Stimulated activated CD4-positive, alpha-beta T cell treated with anti-CD3 and anti-CD28 coated beads, TNF-alpha, amount 100 ng/mL, for 48 hours (primary cell): ENCODE measurements around the gene PPP2R3B.
"Not testable (repeated sequence)": the region's sequence is repeated elsewhere in the genome, so short reads cannot be mapped to it uniquely, and the experiment has no call there.

Experiments used
- DNase-seq, 3 donors: peaks; one replicate each; pipeline ENCODE4 v3.0.0-alpha.2; 2020; ENCODE audit warnings: low read depth in 3 of 3

Gene PPP2R3B, protein sequence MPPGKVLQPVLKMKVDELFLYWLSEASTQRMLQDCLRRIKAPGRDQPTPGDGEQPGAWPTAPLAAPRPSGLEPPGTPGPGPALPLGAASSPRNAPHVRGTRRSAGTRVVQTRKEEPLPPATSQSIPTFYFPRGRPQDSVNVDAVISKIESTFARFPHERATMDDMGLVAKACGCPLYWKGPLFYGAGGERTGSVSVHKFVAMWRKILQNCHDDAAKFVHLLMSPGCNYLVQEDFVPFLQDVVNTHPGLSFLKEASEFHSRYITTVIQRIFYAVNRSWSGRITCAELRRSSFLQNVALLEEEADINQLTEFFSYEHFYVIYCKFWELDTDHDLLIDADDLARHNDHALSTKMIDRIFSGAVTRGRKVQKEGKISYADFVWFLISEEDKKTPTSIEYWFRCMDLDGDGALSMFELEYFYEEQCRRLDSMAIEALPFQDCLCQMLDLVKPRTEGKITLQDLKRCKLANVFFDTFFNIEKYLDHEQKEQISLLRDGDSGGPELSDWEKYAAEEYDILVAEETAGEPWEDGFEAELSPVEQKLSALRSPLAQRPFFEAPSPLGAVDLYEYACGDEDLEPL

DNA sequence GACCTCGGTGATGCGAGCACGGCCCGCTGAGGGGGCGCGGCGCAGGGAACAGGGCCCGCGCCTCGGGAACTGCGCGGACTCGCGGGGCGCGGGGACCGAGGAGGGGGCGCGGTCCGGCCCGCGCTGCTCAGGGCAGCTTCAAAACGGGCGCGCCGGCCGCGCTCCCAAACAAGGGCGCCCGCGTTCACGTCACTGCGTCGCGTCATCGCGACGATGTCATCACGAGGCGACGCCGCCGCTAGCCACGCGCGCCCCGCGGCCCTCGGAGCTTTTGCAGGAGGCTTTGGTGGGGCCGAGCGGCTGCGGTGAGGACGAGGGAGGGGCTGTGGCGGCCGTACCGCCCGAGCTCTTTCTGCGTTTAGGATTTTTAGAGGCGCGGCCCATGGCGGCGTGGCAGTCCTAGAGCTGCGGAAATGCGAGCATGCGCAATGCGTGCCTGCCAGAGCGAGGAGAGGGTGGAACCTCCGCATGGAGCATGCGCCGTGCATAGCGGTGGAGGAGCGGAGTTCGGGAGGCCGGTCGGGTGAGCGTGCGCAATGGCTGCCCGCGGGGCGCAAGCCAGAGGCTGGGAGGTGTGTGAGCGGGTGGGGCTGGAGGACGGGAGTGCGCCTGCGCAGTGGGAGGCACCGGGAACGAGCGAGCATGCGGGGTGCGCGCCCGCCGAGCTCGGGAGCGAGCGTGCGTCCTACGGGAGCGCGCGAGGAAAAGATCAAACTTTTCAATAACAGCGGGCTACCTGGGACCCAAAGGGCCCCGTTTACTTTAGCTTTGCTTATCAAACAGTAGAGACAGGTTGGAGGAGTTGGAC is at the start of gene PPP2R3B:
TSS of gene PPP2R3B (minus strand) at position 140 of the 808 bp plus-strand sequence. CDS start 216 bp downstream, outside the sequence.
- DNase-seq, result peak; percentile 95 to 98 (median 96)

DNA sequence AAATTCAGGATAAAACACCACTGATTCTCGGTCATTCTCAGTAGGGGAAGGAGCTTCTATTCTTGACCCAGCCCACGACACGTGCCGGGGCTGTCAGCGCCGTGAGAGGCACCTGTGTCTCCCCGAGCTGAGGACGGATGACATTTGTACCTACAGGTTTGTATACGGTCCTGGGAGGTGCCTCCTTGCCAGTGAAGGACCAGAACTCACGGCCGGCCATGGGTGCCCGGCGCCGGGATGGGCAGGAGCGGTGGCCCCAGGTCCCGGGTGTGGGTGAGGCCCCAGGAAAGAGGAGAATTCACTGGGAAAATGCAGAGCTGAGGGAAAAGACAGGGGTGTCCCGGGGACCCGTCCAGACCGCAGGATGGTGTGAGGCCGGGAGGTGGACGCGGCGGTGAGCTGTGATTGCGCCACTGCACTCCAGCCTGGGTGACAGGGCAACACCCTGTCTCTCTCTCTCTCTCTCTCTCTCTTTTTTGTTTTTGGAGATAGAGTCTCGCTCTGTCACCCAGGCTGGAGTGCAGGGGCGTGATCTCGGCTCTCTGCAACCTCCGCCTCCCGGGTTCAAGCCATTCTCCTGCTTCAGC is 48.9 kb upstream of the PPP2R3B start:
- no peak for DNase-seq

GRCh38 chrX:434946-435345 is 48.2 kb upstream of the PPP2R3B start:
- DNase-seq, result no peak

GRCh38 chrX:433771-434170 is 47.1 kb upstream of the PPP2R3B start:
- DNase-seq, result no peak

DNA sequence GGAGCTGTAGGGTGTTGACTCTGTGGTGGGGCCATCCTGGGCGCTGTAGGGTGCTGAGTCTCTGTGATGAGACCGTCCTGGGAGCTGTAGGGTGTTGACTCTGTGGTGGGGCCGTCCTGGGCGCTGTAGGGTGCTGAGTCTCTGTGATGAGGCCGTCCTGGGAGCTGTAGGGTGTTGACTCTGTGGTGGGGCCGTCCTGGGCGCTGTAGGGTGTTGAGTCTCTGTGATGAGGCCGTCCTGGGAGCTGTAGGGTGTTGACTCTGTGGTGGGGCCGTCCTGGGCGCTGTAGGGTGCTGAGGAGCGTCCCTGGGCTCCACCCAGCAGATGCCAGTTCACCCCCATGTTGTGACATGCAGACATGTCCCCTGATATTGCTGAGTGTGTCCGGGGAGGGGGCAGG is 46.0 kb upstream of the PPP2R3B start:
- not testable (repeated sequence) for DNase-seq

GRCh38 chrX:431492-432111 is 44.9 kb upstream of the PPP2R3B start:
- DNase-seq, result no peak

DNA sequence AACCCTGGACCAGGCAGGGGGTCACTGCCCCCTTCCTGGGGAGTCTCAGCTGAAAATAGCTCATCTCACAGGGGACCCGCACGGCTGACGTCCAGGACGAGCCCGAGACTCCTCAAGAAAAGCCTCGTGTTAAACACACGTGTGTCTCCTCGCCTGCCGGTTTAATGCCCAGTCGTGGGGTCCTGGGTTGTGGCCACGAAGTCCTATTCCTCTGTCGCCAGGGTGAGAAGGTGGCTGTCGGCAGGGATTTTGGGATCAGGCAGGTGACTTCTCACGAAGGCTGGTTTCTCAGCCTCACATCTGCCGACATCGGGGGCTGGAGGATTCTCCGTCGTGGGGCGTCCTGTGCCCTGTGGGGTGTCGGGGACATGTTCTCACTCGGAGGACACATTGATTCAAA is 44.3 kb upstream of the PPP2R3B start:
- no peak for DNase-seq

DNA sequence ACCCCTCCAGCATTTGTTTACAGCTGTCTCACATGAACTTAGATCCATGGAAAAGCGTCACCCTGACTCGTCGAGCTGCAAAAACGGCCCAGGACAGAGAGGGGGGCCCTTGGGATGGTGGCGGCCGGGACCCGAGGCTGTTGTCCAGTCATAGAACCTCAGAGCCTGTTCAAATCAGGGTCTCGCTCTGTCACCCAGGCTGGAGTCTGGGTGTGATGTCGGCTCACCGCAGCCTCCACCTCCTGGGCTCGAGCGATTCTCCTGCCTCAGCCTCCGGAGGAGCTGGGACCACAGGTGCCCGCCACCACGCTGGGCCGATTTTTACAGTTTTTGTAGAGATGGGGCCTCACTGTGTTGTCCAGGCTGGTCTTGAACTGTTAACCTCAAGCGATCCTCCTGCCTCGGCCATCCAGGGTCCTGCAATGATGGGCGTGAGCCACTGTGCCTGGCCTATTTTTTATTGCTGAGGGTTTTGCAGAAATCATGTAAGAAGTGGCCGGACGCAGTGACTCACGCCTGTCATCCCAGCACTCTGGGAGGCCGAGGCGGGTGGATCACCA is 42.6 kb upstream of the PPP2R3B start:
- no peak for DNase-seq

GRCh38 chrX:427812-428725 is 41.4 kb upstream of the PPP2R3B start:
- DNase-seq, result no peak

GRCh38 chrX:426881-427280 is 40.2 kb upstream of the PPP2R3B start:
- no peak for DNase-seq

GRCh38 chrX:425056-425455 is 38.3 kb upstream of the PPP2R3B start:
- no peak for DNase-seq

- DNase-seq, result no peak
These were observed 35.1 kb upstream of the PPP2R3B start for GRCh38 chrX:421646-422391.

DNA sequence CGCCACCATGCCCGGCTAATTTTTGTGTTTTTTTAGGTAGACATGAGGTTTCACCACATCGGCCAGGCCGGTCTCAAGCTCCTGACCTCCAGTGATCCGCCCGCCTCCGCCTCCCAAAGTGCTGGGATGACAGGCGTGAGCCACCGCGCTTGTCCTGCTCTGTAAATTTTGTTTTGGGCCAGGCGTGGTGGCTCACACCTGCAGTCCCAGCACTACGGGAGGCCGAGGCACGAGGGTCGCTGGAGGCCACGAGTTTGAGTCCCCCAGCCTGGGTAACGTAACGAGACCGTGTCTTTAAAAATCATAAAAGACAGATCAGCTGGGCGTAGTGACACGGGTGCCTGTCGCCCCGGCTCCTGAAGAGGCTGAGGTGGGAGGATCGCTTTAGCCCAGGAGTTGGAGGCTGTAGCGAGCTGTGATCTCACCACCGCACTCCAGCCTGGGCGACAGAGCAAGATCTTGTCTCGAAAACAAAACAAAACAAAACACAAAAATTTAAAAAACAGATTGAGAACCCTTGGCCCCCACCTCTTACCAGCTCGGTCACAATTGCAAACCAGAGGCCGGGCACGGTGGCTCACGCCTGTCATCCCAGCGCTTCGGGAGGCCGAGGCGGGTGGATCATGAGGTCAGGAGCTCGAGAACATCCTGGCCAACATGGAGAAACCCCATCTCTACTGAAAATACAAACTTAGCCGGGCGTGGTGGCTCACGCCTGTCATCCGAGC is 34.0 kb upstream of the PPP2R3B start:
- DNase-seq, result no peak

GRCh38 chrX:418927-419729 is 32.4 kb upstream of the PPP2R3B start:
- no peak for DNase-seq

DNA sequence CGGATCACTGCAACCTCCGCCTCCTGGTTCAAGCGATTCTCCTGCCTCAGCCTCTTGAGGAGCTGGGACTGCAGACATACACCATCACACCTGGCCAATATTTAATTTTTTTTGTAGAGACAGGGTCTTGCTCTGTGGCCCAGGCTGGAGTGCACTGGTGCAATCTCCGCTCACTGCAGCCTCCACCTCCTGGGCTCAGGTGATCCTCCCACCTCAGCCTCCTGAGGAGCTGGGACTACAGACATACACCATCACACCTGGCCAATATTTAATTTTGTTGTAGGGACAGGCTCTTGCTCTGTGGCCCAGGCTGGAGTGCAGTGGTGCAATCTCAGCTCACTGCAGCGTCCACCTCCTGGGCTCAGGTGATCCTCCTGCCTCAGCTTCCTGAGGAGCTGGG is 28.8 kb upstream of the PPP2R3B start:
- DNase-seq, result not testable (repeated sequence)

- DNase-seq, result no peak
These were observed 26.9 kb upstream of the PPP2R3B start for GRCh38 chrX:413322-414201.

DNA sequence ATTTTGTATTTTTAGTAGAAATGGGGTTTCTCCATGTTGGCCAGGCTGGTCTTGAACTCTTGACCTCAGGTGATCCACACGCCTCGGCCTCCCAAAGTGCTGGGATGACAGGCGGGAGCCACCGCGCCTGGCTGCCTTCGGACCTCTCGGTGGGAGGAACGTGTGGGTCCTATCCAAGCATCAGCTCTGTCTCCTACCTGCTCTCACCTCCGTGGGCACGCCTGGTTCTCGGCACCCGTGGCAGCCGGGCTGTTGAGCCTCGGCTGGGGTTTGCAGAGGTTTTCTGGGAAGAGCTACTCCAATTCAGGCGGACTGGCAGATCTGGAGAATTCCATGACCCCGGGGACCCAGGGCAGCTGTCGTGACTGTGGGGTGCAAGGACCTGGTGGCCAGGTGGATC is 23.6 kb upstream of the PPP2R3B start:
- DNase-seq, result no peak
